H9 (cell line): ENCODE results near the gene WEE2. TPM values are rescaled to one million over a fixed set of nuclear protein-coding genes. Genes with fewer than 3 reads are reported as not detected.

Source experiments
- DNase-seq: peaks from one replicate; pipeline ENCODE4 v3.0.0-alpha.2; 2017
- H2AFZ ChIP-seq: one replicate; pipeline ENCODE4 v1.6.1; 2013; ENCODE audit warnings: mild to moderate bottlenecking, low read length, control low read depth, moderate library complexity
- H2AK5ac ChIP-seq: 2 replicates; pipeline ENCODE4 v1.6.1; 2013; ENCODE audit warnings: low read length, control low read depth, mixed read lengths; ENCODE audit not compliant: insufficient read length
- H2BK120ac ChIP-seq: one replicate; pipeline ENCODE4 v1.6.1; 2013; ENCODE audit warnings: low read depth, mild to moderate bottlenecking, low read length, control low read depth, inconsistent platforms; ENCODE audit not compliant: poor library complexity, severe bottlenecking
- H2BK12ac ChIP-seq: 2 replicates; pipeline ENCODE4 v1.6.1; 2013; ENCODE audit warnings: low read length, control low read depth, mixed read lengths, low read depth; ENCODE audit not compliant: insufficient read length
- H2BK15ac ChIP-seq: 2 replicates; pipeline ENCODE4 v1.6.1; 2013; ENCODE audit warnings: low read depth, low read length, control low read depth
- H2BK20ac ChIP-seq: one replicate; pipeline ENCODE4 v1.6.1; 2013; ENCODE audit warnings: low read depth, mild to moderate bottlenecking, low read length, control low read depth, inconsistent platforms; ENCODE audit not compliant: poor library complexity, severe bottlenecking
- H2BK5ac ChIP-seq: 2 replicates; pipeline ENCODE4 v1.6.1; 2013; ENCODE audit warnings: low read length, control low read depth, mixed read lengths; ENCODE audit not compliant: insufficient read length
- H3K14ac ChIP-seq: 2 replicates; pipeline ENCODE4 v1.6.1; 2013; ENCODE audit warnings: low read length, control low read depth; ENCODE audit not compliant: insufficient read depth
- H3K18ac ChIP-seq: 2 replicates; pipeline ENCODE4 v1.6.1; 2013; ENCODE audit warnings: low read depth, mild to moderate bottlenecking, mixed read lengths, low read length, control low read depth; ENCODE audit not compliant: insufficient read length
- H3K23ac ChIP-seq: 2 replicates; pipeline ENCODE4 v1.6.1; 2013; ENCODE audit warnings: low read length, control low read depth, mixed read lengths, low read depth; ENCODE audit not compliant: insufficient read length
- H3K23me2 ChIP-seq: 2 replicates; pipeline ENCODE4 v1.6.1; 2013; ENCODE audit warnings: low read depth, mild to moderate bottlenecking, mixed read lengths, low read length, control low read depth; ENCODE audit not compliant: insufficient read length, poor library complexity, severe bottlenecking
- H3K27ac ChIP-seq: 2 replicates; pipeline ENCODE4 v1.5.1; 2013; ENCODE audit warnings: low read length, control low read depth, mixed read lengths, low read depth; ENCODE audit not compliant: insufficient read length
- H3K27me3 ChIP-seq: 2 replicates; pipeline ENCODE4 v1.6.1; 2013; ENCODE audit warnings: low read length, control low read depth, inconsistent platforms; ENCODE audit not compliant: insufficient read depth
- H3K4ac ChIP-seq: 2 replicates; pipeline ENCODE4 v1.6.1; 2013; ENCODE audit warnings: low read depth, mild to moderate bottlenecking, control low read depth, inconsistent platforms, low read length, moderate library complexity
- H3K4me1 ChIP-seq: 2 replicates; pipeline ENCODE4 v1.6.1; 2013; ENCODE audit warnings: low read length, control low read depth, inconsistent platforms; ENCODE audit not compliant: insufficient read depth
- H3K4me2 ChIP-seq: 2 replicates; pipeline ENCODE4 v1.6.1; 2013; ENCODE audit warnings: low read length, control low read depth, mixed read lengths; ENCODE audit not compliant: insufficient read length, insufficient read depth
- H3K56ac ChIP-seq: 2 replicates; pipeline ENCODE4 v1.6.1; 2013; ENCODE audit warnings: low read depth, mild to moderate bottlenecking, mixed read lengths, low read length, control low read depth; ENCODE audit not compliant: insufficient read length
- H3K79me1 ChIP-seq: 2 replicates; pipeline ENCODE4 v1.6.1; 2013; ENCODE audit warnings: low read depth, mild to moderate bottlenecking, moderate library complexity, low read length, control low read depth, inconsistent platforms; ENCODE audit not compliant: insufficient read depth, poor library complexity, severe bottlenecking
- H3K79me2 ChIP-seq: 2 replicates; pipeline ENCODE4 v1.6.1; 2013; ENCODE audit warnings: low read length, control low read depth, inconsistent platforms; ENCODE audit not compliant: insufficient read depth
- H3K9ac ChIP-seq: 2 replicates; pipeline ENCODE4 v1.6.1; 2013; ENCODE audit warnings: low read length, control low read depth, mixed read lengths; ENCODE audit not compliant: insufficient read length; ENCODE audit errors: extremely low read depth
- H3K9me3 ChIP-seq: one replicate; pipeline ENCODE4 v1.6.1; 2013; ENCODE audit warnings: low read depth, low read length, inconsistent platforms; ENCODE audit not compliant: control insufficient read depth
- H3T11ph ChIP-seq: one replicate; pipeline ENCODE4 v1.6.1; 2013; ENCODE audit warnings: mild to moderate bottlenecking, low read length, control low read depth, inconsistent platforms
- H4K20me1 ChIP-seq: one replicate; pipeline ENCODE4 v1.6.1; 2013; ENCODE audit not compliant: control insufficient read depth, insufficient read length, insufficient read depth
- H4K5ac ChIP-seq: 2 replicates; pipeline ENCODE4 v1.6.1; 2013; ENCODE audit warnings: low read depth, mild to moderate bottlenecking, mixed read lengths, low read length, control low read depth; ENCODE audit not compliant: insufficient read length
- H4K8ac ChIP-seq: replicated peaks from 2 replicates; pipeline ENCODE4 v1.6.1; 2013; ENCODE audit warnings: low read length, control low read depth, mixed read lengths, low read depth; ENCODE audit not compliant: insufficient read length
- H4K91ac ChIP-seq: 2 replicates; pipeline ENCODE4 v1.6.1; 2013; ENCODE audit warnings: low read depth, mild to moderate bottlenecking, moderate library complexity, mixed read lengths, low read length, control low read depth; ENCODE audit not compliant: insufficient read length
- H3K27ac Mint-ChIP-seq, 3 experiments: 2 replicates in 2 of 3; 3 replicates in 1 of 3; pipeline ENCODE4 v1.8.0; 2020 to 2021; ENCODE audit warnings: mixed read lengths in 3 of 3, mild to moderate bottlenecking in 1 of 3, moderate library complexity in 1 of 3
- H3K27me3 Mint-ChIP-seq: 2 replicates; pipeline ENCODE4 v1.8.0; 2021; ENCODE audit warnings: low read depth, mild to moderate bottlenecking, moderate library complexity, mixed read lengths
- H3K36me3 Mint-ChIP-seq, 3 experiments: 2 replicates in 2 of 3; 3 replicates in 1 of 3; pipeline ENCODE4 v1.8.0; 2020 to 2021; ENCODE audit warnings: low read depth in 3 of 3, mixed read lengths in 3 of 3; ENCODE audit not compliant: insufficient read depth in 1 of 3
- H3K4me1 Mint-ChIP-seq, 2 experiments: 2 replicates each; pipeline ENCODE4 v1.8.0; 2020; ENCODE audit warnings: mixed read lengths in 2 of 2
- H3K4me3 Mint-ChIP-seq, 2 experiments: 2 replicates in 1 of 2; 3 replicates in 1 of 2; pipeline ENCODE4 v1.8.0; 2020 to 2021; ENCODE audit warnings: mild to moderate bottlenecking in 2 of 2, mixed read lengths in 2 of 2, moderate library complexity in 1 of 2
- H3K9me3 Mint-ChIP-seq, 2 experiments: 2 replicates in 1 of 2; 3 replicates in 1 of 2; pipeline ENCODE4 v1.8.0; 2020; ENCODE audit warnings: mild to moderate bottlenecking in 2 of 2, mixed read lengths in 2 of 2, moderate library complexity in 1 of 2
- CTCF ChIP-seq: fragments of 200-600 bp; sonication (generic); conservative IDR thresholded peaks from 3 replicates; pipeline ENCODE4 v1.8.0; 2021; ENCODE audit warnings: antibody characterized with exemption, mild to moderate bottlenecking
- WGBS: extraction: QIAGEN DNeasy Blood & Tissue Kit; methylation state at CpG from one replicate; pipeline ENCODE4 v1.1.7; 2013; ENCODE audit warnings: missing lambda C conversion rate, low lambda C conversion rate, mixed read lengths; ENCODE audit not compliant: insufficient read length; ENCODE audit errors: extremely low coverage; 5-methylcytosine and 5-hydroxymethylcytosine counted together
- total RNA-seq: library from RNA; stranded (reverse); gene quantifications from 2 replicates; pipeline ENCODE4 v1.2.1, GENCODE V29; 2021

WEE2 gene
- total RNA-seq, 1 experiment from 2014 or later, result not detected

- peaks cover 2 to 3% of the 10 kb centered on the region in 2 experiments; a peak in 3 of 5 replicates for H3K9me3 Mint-ChIP-seq
- no CpG with 5 or more reads among the region's 6 CpGs for WGBS
- no peak overlapping the region for H3K9ac ChIP-seq
- H2BK20ac ChIP-seq, result no peak overlapping the region
- H3K79me1 ChIP-seq, result no peaks in the 10 kb centered on the region
- no peaks in the 10 kb centered on the region for H3K27me3 ChIP-seq
- H3K18ac ChIP-seq, result no peak overlapping the region
- no peak overlapping the region for H3K4ac ChIP-seq
- H3K36me3 Mint-ChIP-seq, result peaks cover 20 to 34% (median 26%) of the 10 kb centered on the region in 3 experiments
- no peak overlapping the region for H4K8ac ChIP-seq
- peaks cover 7 to 14% of the 10 kb centered on the region in 2 experiments for H3K4me1 Mint-ChIP-seq
- H3K27ac Mint-ChIP-seq, result no peak overlapping the region
- no peak overlapping the region for H2AK5ac ChIP-seq
- no peak overlapping the region for H3K4me2 ChIP-seq
- H3T11ph ChIP-seq, result no peak overlapping the region
- no peak overlapping the region for H3K56ac ChIP-seq
- H2AFZ ChIP-seq, result no peak overlapping the region
- H3K23me2 ChIP-seq, result no peaks in the 10 kb centered on the region
- H3K4me3 Mint-ChIP-seq, result no peak overlapping the region
- no peaks in the 10 kb centered on the region for H3K9me3 ChIP-seq
- no peak overlapping the region for H3K14ac ChIP-seq
- no peak overlapping the region for H4K91ac ChIP-seq
- no peaks in the 10 kb centered on the region for H4K20me1 ChIP-seq
- H2BK12ac ChIP-seq, result no peak overlapping the region
- H2BK15ac ChIP-seq, result no peak overlapping the region
- H2BK5ac ChIP-seq, result no peak overlapping the region
- TF ChIP-seq CTCF, result no peak
- no peaks in the 10 kb centered on the region for H3K79me2 ChIP-seq
- H2BK120ac ChIP-seq, result no peak overlapping the region
- no peaks in the 10 kb centered on the region for H3K27me3 Mint-ChIP-seq
- no peak overlapping the region for H3K27ac ChIP-seq
- H3K4me1 ChIP-seq, result peaks cover 5% of the 10 kb centered on the region; the same call in 1 of the 2 replicates
- no peak overlapping the region for H4K5ac ChIP-seq
- H3K23ac ChIP-seq, result no peak overlapping the region
- no peak for DNase-seq
Observed at GRCh38 chr7:141675436-141676215, 32.5 kb upstream of the WEE2 start.
